Measurements from ENCODE around the gene SLAMF1.

- TF ChIP-seq CTCF (IDR thresholded peaks at IDR 0.05) (no peak), POLR2A (IDR thresholded peaks at IDR 0.05) (no peak)
Measured at GRCh38 chr1:160567858-160568682, 78.8 kb downstream of the SLAMF1 start.

Measured in thyroid gland (tissue), 4 donors.